H1 (cell line): ENCODE results near the gene AAK1. TPM values are rescaled to one million over a fixed set of nuclear protein-coding genes. Genes with fewer than 3 reads are reported as not detected.

Source experiments
- CTCF ChIA-PET: fragments of 300-600 bp; sonication (Branson Sonifier 250); formaldehyde crosslinking; loops from one replicate; lab custom pipeline; 2021; ENCODE audit not compliant: partially characterized antibody; lab: Charles Lee
- POLR2A ChIA-PET: fragments of 300-600 bp; sonication (Branson Sonifier 250); formaldehyde crosslinking; loops from one replicate; lab custom pipeline; 2021; ENCODE audit warnings: inconsistent platforms; ENCODE audit not compliant: partially characterized antibody; lab: Charles Lee
- DNase-seq, 2 experiments: peaks; one replicate each; pipeline versions ENCODE4 v3.0.0 to v3.0.0-alpha.2; 2010 to 2022; ENCODE audit warnings: low spot score in 2 of 2, low read depth in 1 of 2, mixed read lengths in 1 of 2
- FAIRE-seq: peaks from 2 replicates; lab custom pipeline; 2011; peaks lifted over from hg19 to GRCh38; lab: Jason Lieb, UNC
- H2AFZ ChIP-seq: 2 replicates; pipeline ENCODE4 v1.8.1; 2012; ENCODE audit warnings: low read length, inconsistent platforms
- H2AK5ac ChIP-seq: 2 replicates; pipeline ENCODE4 v1.6.1; 2013; ENCODE audit warnings: low read depth, low read length
- H2BK120ac ChIP-seq: replicated peaks from 2 replicates; pipeline ENCODE3; 2013; ENCODE audit warnings: low read depth, low read length, inconsistent platforms
- H2BK12ac ChIP-seq: 2 replicates; pipeline ENCODE4 v1.6.1; 2013; ENCODE audit warnings: low read depth, low read length
- H2BK15ac ChIP-seq: 2 replicates; pipeline ENCODE4 v1.6.1; 2013; ENCODE audit warnings: low read length
- H2BK20ac ChIP-seq: 2 replicates; pipeline ENCODE4 v1.6.1; 2013; ENCODE audit warnings: low read length
- H2BK5ac ChIP-seq: 2 replicates; pipeline ENCODE4 v1.6.1; 2013; ENCODE audit warnings: low read depth, low read length
- H3K14ac ChIP-seq: 2 replicates; pipeline ENCODE4 v1.6.1; 2013; ENCODE audit warnings: inconsistent platforms; ENCODE audit not compliant: insufficient read length
- H3K18ac ChIP-seq: 2 replicates; pipeline ENCODE4 v1.6.1; 2013; ENCODE audit warnings: low read length; ENCODE audit errors: extremely low read depth
- H3K23ac ChIP-seq: 2 replicates; pipeline ENCODE4 v1.6.1; 2013; ENCODE audit warnings: inconsistent platforms; ENCODE audit not compliant: insufficient read length
- H3K23me2 ChIP-seq: 2 replicates; pipeline ENCODE4 v1.6.1; 2013; ENCODE audit warnings: low read depth, low read length
- H3K27ac ChIP-seq: 2 replicates; pipeline ENCODE4 v1.6.1; 2011; ENCODE audit warnings: low read depth, low read length, inconsistent platforms
- H3K27me3 ChIP-seq, 4 experiments: replicated peaks in 1 of 4; 1 replicate in 1 of 4; 2 replicates in 3 of 4; pipeline versions ENCODE4 v1.6.1 to v1.8.1; 2011 to 2013; ENCODE audit warnings: low read length in 3 of 4, mild to moderate bottlenecking in 3 of 4, inconsistent platforms in 2 of 4, mixed read lengths in 2 of 4, moderate library complexity in 1 of 4; ENCODE audit not compliant: control insufficient read depth in 3 of 4, insufficient read depth in 3 of 4; ENCODE audit errors: extremely low read depth in 1 of 4
- H3K36me3 ChIP-seq, 4 experiments: 2 replicates each; pipeline versions ENCODE4 v1.6.1 to v1.8.1; 2011 to 2013; ENCODE audit warnings: mild to moderate bottlenecking in 4 of 4, low read length in 3 of 4, moderate library complexity in 2 of 4, control low read depth in 1 of 4, inconsistent platforms in 1 of 4; ENCODE audit not compliant: insufficient read depth in 4 of 4, control insufficient read depth in 2 of 4
- H3K4ac ChIP-seq: replicated peaks from 2 replicates; pipeline ENCODE3; 2013; ENCODE audit warnings: low read length, low read depth, mixed read lengths, inconsistent platforms; ENCODE audit not compliant: insufficient read length
- H3K4me1 ChIP-seq, 4 experiments: replicated peaks in 1 of 4; 1 replicate in 1 of 4; 2 replicates in 3 of 4; pipeline versions ENCODE4 v1.6.1 to v1.8.1; 2011 to 2013; ENCODE audit warnings: low read length in 3 of 4, inconsistent platforms in 2 of 4, mixed read lengths in 1 of 4; ENCODE audit not compliant: insufficient read depth in 4 of 4, control insufficient read depth in 3 of 4
- H3K4me2 ChIP-seq, 2 experiments: 2 replicates each; pipeline versions ENCODE4 v1.6.1 to v1.8.1; 2011 to 2013; ENCODE audit warnings: low read depth in 2 of 2, low read length in 2 of 2, control low read depth in 1 of 2, inconsistent platforms in 1 of 2, mild to moderate bottlenecking in 1 of 2; ENCODE audit not compliant: insufficient read depth in 1 of 2
- H3K4me3 ChIP-seq, 4 experiments: fragments of 200-600, 300-600 bp in 1 of 4; sonication (generic), shearing (Covaris generic), sonication (Bioruptor Twin) in 1 of 4; 2 replicates each; pipeline versions ENCODE4 v1.5.1 to v1.8.1; 2011 to 2016; ENCODE audit warnings: low read length in 4 of 4, low read depth in 3 of 4, control low read depth in 2 of 4, inconsistent platforms in 2 of 4, mild to moderate bottlenecking in 2 of 4, mixed read lengths in 1 of 4, moderate library complexity in 1 of 4; ENCODE audit not compliant: insufficient read depth in 2 of 4; ENCODE audit errors: extremely low read depth in 1 of 4
- H3K56ac ChIP-seq: replicated peaks from 2 replicates; pipeline ENCODE3; 2013; ENCODE audit warnings: low read depth, mild to moderate bottlenecking, mixed read lengths, low read length, inconsistent platforms; ENCODE audit not compliant: insufficient read length
- H3K79me1 ChIP-seq: 2 replicates; pipeline ENCODE4 v1.6.1; 2013; ENCODE audit warnings: low read depth, low read length, control low read depth
- H3K79me2 ChIP-seq, 2 experiments: 2 replicates each; pipeline versions ENCODE4 v1.6.1 to v1.8.1; 2012 to 2013; ENCODE audit warnings: low read length in 2 of 2, mild to moderate bottlenecking in 2 of 2, inconsistent platforms in 1 of 2; ENCODE audit not compliant: insufficient read depth in 2 of 2, control insufficient read depth in 1 of 2
- H3K9ac ChIP-seq, 4 experiments: replicated peaks in 1 of 4; 1 replicate in 1 of 4; 2 replicates in 3 of 4; pipeline versions ENCODE4 v1.6.1 to v1.8.1; 2011 to 2013; ENCODE audit warnings: low read depth in 3 of 4, low read length in 3 of 4, control low read depth in 2 of 4, mild to moderate bottlenecking in 2 of 4, moderate library complexity in 2 of 4, inconsistent platforms in 1 of 4; ENCODE audit errors: extremely low read depth in 1 of 4
- H3K9me3 ChIP-seq, 2 experiments: 2 replicates each; pipeline versions ENCODE4 v1.6.1 to v1.8.1; 2012 to 2013; ENCODE audit warnings: mild to moderate bottlenecking in 2 of 2, moderate library complexity in 2 of 2, control low read depth in 1 of 2, inconsistent platforms in 1 of 2, low read depth in 1 of 2, low read length in 1 of 2, mixed read lengths in 1 of 2; ENCODE audit not compliant: insufficient read depth in 2 of 2
- H4K20me1 ChIP-seq, 2 experiments: replicated peaks in 1 of 2; 2 replicates each; pipeline versions ENCODE3 to v1.8.1; 2011 to 2013; ENCODE audit warnings: inconsistent platforms in 2 of 2, low read length in 2 of 2, mild to moderate bottlenecking in 1 of 2; ENCODE audit not compliant: insufficient read depth in 2 of 2, control insufficient read depth in 1 of 2
- H4K5ac ChIP-seq: 2 replicates; pipeline ENCODE4 v1.6.1; 2013; ENCODE audit warnings: low read length, low read depth, mixed read lengths, inconsistent platforms; ENCODE audit not compliant: insufficient read length
- H4K8ac ChIP-seq: 2 replicates; pipeline ENCODE4 v1.8.0; 2013; ENCODE audit warnings: mild to moderate bottlenecking, moderate library complexity, low read length, inconsistent platforms; ENCODE audit not compliant: insufficient read depth; ENCODE audit errors: extremely low read depth
- H4K91ac ChIP-seq: replicated peaks from 2 replicates; pipeline ENCODE3; 2013; ENCODE audit warnings: low read length, mixed read lengths, inconsistent platforms; ENCODE audit not compliant: insufficient read length
- ASH2L ChIP-seq: fragments of 200-600, 300-600 bp; sonication (generic); IDR thresholded peaks from one replicate; pipeline ENCODE4 v1.7.1; 2017; ENCODE audit warnings: low read length
- BACH1 ChIP-seq: IDR thresholded peaks from 2 replicates; pipeline ENCODE4 v1.6.1; 2012; ENCODE audit warnings: low read length, improper control_type of control experiment
- CHD1 ChIP-seq: IDR thresholded peaks from 2 replicates; pipeline ENCODE4 v1.6.1; 2012; ENCODE audit warnings: low read depth, low read length, improper control_type of control experiment
- CTBP2 ChIP-seq: IDR thresholded peaks from 2 replicates; pipeline ENCODE4 v1.7.0; 2011; ENCODE audit warnings: borderline replicate concordance, mild to moderate bottlenecking, moderate library complexity, mixed read lengths, low read length; ENCODE audit not compliant: insufficient read depth, insufficient read length
- EP300 ChIP-seq, 2 experiments: IDR thresholded peaks; 1 replicate in 1 of 2; 2 replicates in 1 of 2; pipeline ENCODE4 v1.6.1; 2011 to 2012; ENCODE audit warnings: low read depth in 2 of 2, low read length in 2 of 2, mild to moderate bottlenecking in 2 of 2, borderline replicate concordance in 1 of 2, inconsistent platforms in 1 of 2, moderate library complexity in 1 of 2
- MAX ChIP-seq: IDR thresholded peaks from 2 replicates; pipeline ENCODE4 v1.6.1; 2012; ENCODE audit warnings: inconsistent platforms
- NRF1 ChIP-seq: IDR thresholded peaks from 2 replicates; pipeline ENCODE4 v1.6.1; 2011; ENCODE audit warnings: mild to moderate bottlenecking, low read depth, low read length, improper control_type of control experiment
- PHF8 ChIP-seq: fragments of 200-600 bp; sonication (generic); conservative IDR thresholded peaks from 2 replicates; pipeline ENCODE4 v1.7.1; 2012; ENCODE audit warnings: low read depth, mild to moderate bottlenecking, inconsistent platforms, low read length, moderate library complexity
- SP4 ChIP-seq: IDR thresholded peaks from 2 replicates; pipeline ENCODE4 v1.6.1; 2012; ENCODE audit warnings: low read length, inconsistent platforms
- USF2 ChIP-seq: IDR thresholded peaks from 2 replicates; pipeline ENCODE4 v1.6.1; 2011; ENCODE audit warnings: low read length, improper control_type of control experiment
- ZNF274 ChIP-seq: IDR thresholded peaks from 2 replicates; pipeline ENCODE4 v1.7.0; 2012; ENCODE audit warnings: low read length, borderline replicate concordance; ENCODE audit errors: extremely low read depth
- WGBS, 2 experiments: shearing (Covaris generic) in 1 of 2; methylation state at CpG; one replicate each; pipeline versions ENCODE4 v1.1.6 to v1.1.7; 2013 to 2015; ENCODE audit warnings: low lambda C conversion rate in 2 of 2, mixed read lengths in 2 of 2, inconsistent platforms in 1 of 2, low coverage in 1 of 2, missing lambda C conversion rate in 1 of 2; ENCODE audit not compliant: insufficient replicate concordance in 2 of 2, insufficient coverage in 1 of 2, insufficient read length in 1 of 2; ENCODE audit errors: extremely low coverage in 1 of 2, missing lambda C conversion rate in 1 of 2; 5-methylcytosine and 5-hydroxymethylcytosine counted together
- polyA plus RNA-seq, 7 experiments: library from polyadenylated mRNA; depleted of rRNA in 3 of 7; stranded (reverse) in 5 of 7; unstranded in 2 of 7; fragments of >200 nt in 5 of 7; fragments of 200-250 nt in 2 of 7; gene quantifications; 1 replicate in 5 of 7; 2 replicates in 1 of 7; 4 replicates in 1 of 7; pipeline versions ENCODE4 v1.2.1 to v1.2.3, GENCODE V29; 2011 to 2013; ENCODE audit warnings: missing spikeins in 2 of 7, mixed read lengths in 2 of 7
- total RNA-seq: library from RNA; stranded (reverse); fragmentation: NEBNext Ultra II Directional; extraction: Animal tissue kit (Norgen Biotek cat#: 25700); gene quantifications from 2 replicates; pipeline ENCODE4 v1.2.1, GENCODE V29; 2021

The AAK1 gene
- total and polyA plus RNA-seq, 2 of the 8 experiments (the other 6 are each of a cell fraction or from before 2014, with no cell fraction given), result 10.0 to 40.5 TPM

DNA sequence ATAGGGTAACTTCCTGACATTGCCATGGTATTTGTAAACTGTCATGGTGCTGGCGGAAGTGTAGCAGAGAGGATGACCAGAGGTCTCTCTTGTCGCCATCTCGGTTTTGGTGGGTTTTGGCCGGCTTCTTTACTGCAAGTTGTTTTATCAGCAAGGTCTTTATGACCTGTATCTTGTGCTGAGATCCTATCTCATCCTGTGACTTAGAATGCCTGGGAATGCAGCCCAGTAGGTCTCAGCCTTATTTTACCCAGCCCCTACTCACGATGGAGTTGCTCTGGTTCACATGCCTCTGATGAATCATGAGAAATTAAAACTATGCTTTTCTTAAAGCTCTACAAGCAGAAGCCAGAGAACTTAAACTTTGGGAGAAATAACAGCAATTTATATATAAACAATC, 193.6 kb downstream of the AAK1 start:
- WGBS, 2 experiments, result 94% methylated on average over 5 of the region's 5 CpGs; no CpG with 5 or more reads in 1 of the 2 experiments
- POLR2A ChIA-PET, result no interaction called here

More for the DNA sequence above, 193.6 kb downstream of the AAK1 start:
- no peak for FAIRE-seq
- no peak overlapping the region for H2BK5ac ChIP-seq
- H3K27ac ChIP-seq, result no peak overlapping the region
- no peak overlapping the region for H3K9ac ChIP-seq
- no peaks in the 10 kb centered on the region for H3K9me3 ChIP-seq
- H4K91ac ChIP-seq, result no peak overlapping the region
- H2AK5ac ChIP-seq, result 0 out of 2 replicates have a peak overlapping the region, but pooled peaks have one; percentile 53
- peak overlapping the region in 1 of 2 experiments; percentile 42; a peak in 1 of 4 replicates for H3K4me2 ChIP-seq
- no peak overlapping the region for H4K8ac ChIP-seq
- H4K20me1 ChIP-seq, result no peaks in the 10 kb centered on the region
- H2BK12ac ChIP-seq, result no peak overlapping the region; the same call in 1 of the 2 replicates
- CTCF ChIA-PET, result no interaction called here
- peak overlapping the region; percentile 84 for H2BK120ac ChIP-seq
- H2BK15ac ChIP-seq, result no peak overlapping the region
- H4K5ac ChIP-seq, result no peak overlapping the region
- no peak overlapping the region for H3K23ac ChIP-seq
- H3K4me3 ChIP-seq, result no peak overlapping the region
- no peak overlapping the region for H3K56ac ChIP-seq
- no peak overlapping the region for H2BK20ac ChIP-seq
- no peaks in the 10 kb centered on the region for H3K27me3 ChIP-seq
- H3K4me1 ChIP-seq, result peaks cover 3 to 13% (median 9%) of the 10 kb centered on the region in 4 experiments; a peak in 4 of 7 replicates
- no peak overlapping the region for H2AFZ ChIP-seq
- H3K36me3 ChIP-seq, result no peaks in the 10 kb centered on the region
- no peak overlapping the region for H3K4ac ChIP-seq
- no peak for TF ChIP-seq PHF8
- no peak for TF ChIP-seq ZNF274
- no peak for TF ChIP-seq NRF1
- TF ChIP-seq SP4, result no peak
- TF ChIP-seq EP300 (IDR thresholded peaks at IDR 0.05; ENCODE audit: borderline replicate concordance in 1 of 2, low read depth in 2 of 2, low read length in 2 of 2), result no peak
- TF ChIP-seq MAX, result no peak
- TF ChIP-seq BACH1, result no peak
- TF ChIP-seq ASH2L, result no peak
- TF ChIP-seq USF2, result no peak
- TF ChIP-seq CTBP2, result no peak
- no peak for TF ChIP-seq CHD1
- H3K79me2 ChIP-seq, result no peaks in the 10 kb centered on the region
- no peak for DNase-seq
- H3K79me1 ChIP-seq, result no peaks in the 10 kb centered on the region
- no peak overlapping the region for H3K18ac ChIP-seq
- H3K23me2 ChIP-seq, result no peaks in the 10 kb centered on the region
- no peak overlapping the region for H3K14ac ChIP-seq
